Measurements from ENCODE around the gene UBE2K.
"Not testable (repeated sequence)": the region's sequence is repeated elsewhere in the genome, so short reads cannot be mapped to it uniquely, and the experiment has no call there.

UBE2K gene

GRCh38 chr4:39667706-39668105, 30.2 kb upstream of the UBE2K start:
- H3K79me2 ChIP-seq (ENCODE audit: insufficient read depth, low read depth), result no peaks in the 10 kb centered on the region
- H4K20me1 ChIP-seq (ENCODE audit: insufficient read depth), result no peaks in the 10 kb centered on the region
- TF ChIP-seq CTCF (conservative IDR thresholded peaks at IDR 0.05; ENCODE audit: low read depth, low read length), result no peak
- H3K36me3 ChIP-seq (ENCODE audit: insufficient read depth), result no peaks in the 10 kb centered on the region
- H3K4me2 ChIP-seq, result no peak overlapping the region
- no peak overlapping the region for H3K9ac ChIP-seq
- H3K27ac ChIP-seq, result no peak overlapping the region
- H2AFZ ChIP-seq (ENCODE audit: low read depth), result no peak overlapping the region
- no peaks in the 10 kb centered on the region for H3K4me1 ChIP-seq (ENCODE audit: low read depth, poor library complexity, severe bottlenecking)
- H3K4me3 ChIP-seq (IDR thresholded peaks at IDR 0.05; ENCODE audit: insufficient read depth, low read depth, low read length), result no peak overlapping the region
- H3K27me3 ChIP-seq (ENCODE audit: insufficient read depth, low read depth), result no peaks in the 10 kb centered on the region

GRCh38 chr4:39668887-39669286, 29.0 kb upstream of the UBE2K start:
- Histone ChIP-seq H3K79me2 (ENCODE audit: insufficient read depth, low read depth) (no peaks in the 10 kb centered on the region), H4K20me1 (ENCODE audit: insufficient read depth) (no peaks in the 10 kb centered on the region), H2AFZ (ENCODE audit: low read depth) (no peak overlapping the region), H3K27ac (no peak overlapping the region), H3K36me3 (ENCODE audit: insufficient read depth) (no peaks in the 10 kb centered on the region), H3K4me2 (no peak overlapping the region), H3K4me3 (IDR thresholded peaks at IDR 0.05; ENCODE audit: insufficient read depth, low read depth, low read length) (no peak overlapping the region), H3K9ac (no peak overlapping the region), H3K4me1 (ENCODE audit: low read depth, poor library complexity, severe bottlenecking) (no peaks in the 10 kb centered on the region), H3K27me3 (ENCODE audit: insufficient read depth, low read depth) (no peaks in the 10 kb centered on the region)
- TF ChIP-seq CTCF (conservative IDR thresholded peaks at IDR 0.05; ENCODE audit: low read depth, low read length), result no peak

GRCh38 chr4:39670296-39670695, 27.6 kb upstream of the UBE2K start:
- not testable (repeated sequence) for H3K9ac ChIP-seq

GRCh38 chr4:39675681-39676080, 22.3 kb upstream of the UBE2K start:
- not testable (repeated sequence) for H3K4me1 ChIP-seq (ENCODE audit: low read depth, poor library complexity, severe bottlenecking); H3K9ac ChIP-seq; H3K4me3 ChIP-seq (IDR thresholded peaks at IDR 0.05; ENCODE audit: insufficient read depth, low read depth, low read length); H3K79me2 ChIP-seq (ENCODE audit: insufficient read depth, low read depth); H4K20me1 ChIP-seq (ENCODE audit: insufficient read depth); H3K36me3 ChIP-seq (ENCODE audit: insufficient read depth); H2AFZ ChIP-seq (ENCODE audit: low read depth); H3K4me2 ChIP-seq; H3K27ac ChIP-seq; H3K27me3 ChIP-seq (ENCODE audit: insufficient read depth, low read depth)

More at GRCh38 chr4:39670296-39670695, 27.6 kb upstream of the UBE2K start:
- not testable (repeated sequence) for H3K36me3 ChIP-seq (ENCODE audit: insufficient read depth); H2AFZ ChIP-seq (ENCODE audit: low read depth); H3K4me2 ChIP-seq; H3K27me3 ChIP-seq (ENCODE audit: insufficient read depth, low read depth); H3K4me1 ChIP-seq (ENCODE audit: low read depth, poor library complexity, severe bottlenecking); H4K20me1 ChIP-seq (ENCODE audit: insufficient read depth); H3K79me2 ChIP-seq (ENCODE audit: insufficient read depth, low read depth); H3K27ac ChIP-seq; H3K4me3 ChIP-seq (IDR thresholded peaks at IDR 0.05; ENCODE audit: insufficient read depth, low read depth, low read length)

- H3K9ac ChIP-seq; H3K4me2 ChIP-seq; H2AFZ ChIP-seq (ENCODE audit: low read depth); H3K27me3 ChIP-seq (ENCODE audit: insufficient read depth, low read depth); H4K20me1 ChIP-seq (ENCODE audit: insufficient read depth); H3K79me2 ChIP-seq (ENCODE audit: insufficient read depth, low read depth); H3K4me1 ChIP-seq (ENCODE audit: low read depth, poor library complexity, severe bottlenecking); H3K27ac ChIP-seq; H3K36me3 ChIP-seq (ENCODE audit: insufficient read depth); H3K4me3 ChIP-seq (IDR thresholded peaks at IDR 0.05; ENCODE audit: insufficient read depth, low read depth, low read length): not testable (repeated sequence)
These were observed 16.9 kb upstream of the UBE2K start for GRCh38 chr4:39681003-39681402.

- Histone ChIP-seq H3K36me3 (ENCODE audit: insufficient read depth) (no peaks in the 10 kb centered on the region), H3K9ac (no peak overlapping the region), H4K20me1 (ENCODE audit: insufficient read depth) (no peaks in the 10 kb centered on the region), H3K27me3 (ENCODE audit: insufficient read depth, low read depth) (no peaks in the 10 kb centered on the region), H2AFZ (ENCODE audit: low read depth) (no peak overlapping the region), H3K27ac (no peak overlapping the region), H3K4me3 (IDR thresholded peaks at IDR 0.05; ENCODE audit: insufficient read depth, low read depth, low read length) (no peak overlapping the region), H3K4me2 (no peak overlapping the region), H3K79me2 (ENCODE audit: insufficient read depth, low read depth) (no peaks in the 10 kb centered on the region), H3K4me1 (ENCODE audit: low read depth, poor library complexity, severe bottlenecking) (no peaks in the 10 kb centered on the region)
- no peak for TF ChIP-seq CTCF (conservative IDR thresholded peaks at IDR 0.05; ENCODE audit: low read depth, low read length)
These were observed 15.8 kb upstream of the UBE2K start for GRCh38 chr4:39682138-39682537.

All from KMS-11 (cell line).